ENCODE measurements around the gene PHB1.

- TF ChIP-seq NFIC (IDR thresholded peaks at IDR 0.05): no peak
- no peak for TF ChIP-seq REST (IDR thresholded peaks at IDR 0.05; ENCODE audit: low read depth)
- TF ChIP-seq TCF12 (IDR thresholded peaks at IDR 0.05; ENCODE audit: low read depth): no peak
- no peak for TF ChIP-seq MAX (IDR thresholded peaks at IDR 0.05)
- TF ChIP-seq EP300 (IDR thresholded peaks at IDR 0.05; ENCODE audit: borderline replicate concordance): no peak
- no peak for TF ChIP-seq CEBPB (IDR thresholded peaks at IDR 0.05)
- TF ChIP-seq YY1 (IDR thresholded peaks at IDR 0.05; ENCODE audit: low read depth): no peak
- TF ChIP-seq FOXM1 (IDR thresholded peaks at IDR 0.05; ENCODE audit: borderline replicate concordance, low read depth): no peak
- TF ChIP-seq TAF1 (IDR thresholded peaks at IDR 0.05; ENCODE audit: low read depth): no peak
- TF ChIP-seq RAD21 (IDR thresholded peaks at IDR 0.05; ENCODE audit: low read depth): no peak
- TF ChIP-seq TEAD4 (IDR thresholded peaks at IDR 0.05): no peak
- no peak for TF ChIP-seq ZBTB7A (IDR thresholded peaks at IDR 0.05; ENCODE audit: low read depth)
- no peak for TF ChIP-seq EGR1 (IDR thresholded peaks at IDR 0.05)
- no peak for TF ChIP-seq USF1 (IDR thresholded peaks at IDR 0.05)
Observed at GRCh38 chr17:49438436-49439278, 24.0 kb upstream of the PHB1 start.

All from Ishikawa (cell line).